GM10248 (cell line): ENCODE measurements around the gene POLR1E.

Experiments used
- CTCF ChIA-PET: fragments of 300-600 bp; sonication (Branson Sonifier 250); formaldehyde crosslinking; extraction: SDS; loops from one replicate; lab custom pipeline; 2021; ENCODE audit warnings: antibody characterized with exemption; lab: Yijun Ruan, JAX
- POLR2A ChIA-PET: fragments of 350-650 bp; sonication (Branson Sonifier 250); formaldehyde crosslinking; extraction: SDS; loops from one replicate; lab custom pipeline; 2020; ENCODE audit warnings: antibody characterized with exemption; lab: Yijun Ruan, JAX
- DNase-seq: peaks from one replicate; pipeline ENCODE4 v3.0.0; 2012; ENCODE audit errors: extremely low spot score
- TF ChIP-seq, protein P1 (sequence below): IDR thresholded peaks from 2 replicates; pipeline ENCODE4 v1.5.1; 2012; ENCODE audit warnings: mild to moderate bottlenecking, low read depth; ENCODE audit errors: extremely low read depth, missing control alignments, control extremely low read depth

POLR1E gene, protein sequence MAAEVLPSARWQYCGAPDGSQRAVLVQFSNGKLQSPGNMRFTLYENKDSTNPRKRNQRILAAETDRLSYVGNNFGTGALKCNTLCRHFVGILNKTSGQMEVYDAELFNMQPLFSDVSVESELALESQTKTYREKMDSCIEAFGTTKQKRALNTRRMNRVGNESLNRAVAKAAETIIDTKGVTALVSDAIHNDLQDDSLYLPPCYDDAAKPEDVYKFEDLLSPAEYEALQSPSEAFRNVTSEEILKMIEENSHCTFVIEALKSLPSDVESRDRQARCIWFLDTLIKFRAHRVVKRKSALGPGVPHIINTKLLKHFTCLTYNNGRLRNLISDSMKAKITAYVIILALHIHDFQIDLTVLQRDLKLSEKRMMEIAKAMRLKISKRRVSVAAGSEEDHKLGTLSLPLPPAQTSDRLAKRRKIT

DNA sequence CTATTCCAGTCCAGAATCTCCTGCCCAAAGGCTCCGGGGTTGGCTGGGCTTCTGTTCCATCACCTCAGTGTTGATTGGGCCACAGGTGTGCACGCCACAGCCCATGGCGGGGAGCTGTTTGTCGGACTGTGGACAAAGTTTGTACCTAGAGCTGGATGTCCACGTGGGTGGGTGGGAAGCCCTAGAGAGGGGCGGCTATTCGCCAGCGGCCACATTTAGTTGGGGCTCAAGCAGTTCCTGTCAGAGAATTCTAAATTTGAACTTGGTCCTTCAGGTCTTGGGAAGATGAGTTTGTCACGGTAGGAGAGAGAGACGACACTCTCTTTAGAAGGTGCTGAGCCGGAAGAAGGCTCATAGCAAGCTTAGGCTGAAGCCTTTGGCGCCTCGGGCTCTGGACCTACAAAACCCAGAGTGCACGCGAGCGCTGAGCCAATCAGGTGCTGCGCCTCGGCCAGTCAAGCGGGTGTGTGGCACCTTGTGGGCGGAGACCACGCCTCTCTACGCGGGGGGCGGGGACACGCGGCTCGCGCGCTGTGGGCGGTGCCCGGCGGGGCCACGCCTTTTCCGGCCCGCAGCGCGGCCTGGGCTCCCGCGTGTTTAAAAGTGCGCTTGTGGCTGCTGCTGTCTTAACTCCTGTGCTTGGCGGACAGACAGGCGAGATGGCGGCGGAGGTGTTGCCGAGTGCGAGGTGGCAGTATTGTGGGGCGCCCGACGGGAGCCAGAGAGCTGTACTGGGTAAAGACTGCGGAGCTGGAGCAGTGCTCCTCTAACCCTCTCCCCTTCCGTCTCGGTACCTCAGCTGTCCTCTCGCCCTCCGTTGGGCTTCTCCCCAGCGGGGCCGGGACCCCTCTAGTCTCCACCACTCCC is at the start of gene POLR1E:
Gene POLR1E (plus strand): TSS at position 560 of the 867 bp plus-strand sequence. CDS start 100 bp downstream, at position 660.
- CTCF ChIA-PET: interaction anchor here (0.8 to 1.5 kb wide), 5 partner anchors 9 to 757 kb away, joined by 3 to 5 read pairs (median 4); no protein-coding TSS in a partner anchor
- DNase-seq: peak; percentile 100
- TF ChIP-seq, protein P1, sequence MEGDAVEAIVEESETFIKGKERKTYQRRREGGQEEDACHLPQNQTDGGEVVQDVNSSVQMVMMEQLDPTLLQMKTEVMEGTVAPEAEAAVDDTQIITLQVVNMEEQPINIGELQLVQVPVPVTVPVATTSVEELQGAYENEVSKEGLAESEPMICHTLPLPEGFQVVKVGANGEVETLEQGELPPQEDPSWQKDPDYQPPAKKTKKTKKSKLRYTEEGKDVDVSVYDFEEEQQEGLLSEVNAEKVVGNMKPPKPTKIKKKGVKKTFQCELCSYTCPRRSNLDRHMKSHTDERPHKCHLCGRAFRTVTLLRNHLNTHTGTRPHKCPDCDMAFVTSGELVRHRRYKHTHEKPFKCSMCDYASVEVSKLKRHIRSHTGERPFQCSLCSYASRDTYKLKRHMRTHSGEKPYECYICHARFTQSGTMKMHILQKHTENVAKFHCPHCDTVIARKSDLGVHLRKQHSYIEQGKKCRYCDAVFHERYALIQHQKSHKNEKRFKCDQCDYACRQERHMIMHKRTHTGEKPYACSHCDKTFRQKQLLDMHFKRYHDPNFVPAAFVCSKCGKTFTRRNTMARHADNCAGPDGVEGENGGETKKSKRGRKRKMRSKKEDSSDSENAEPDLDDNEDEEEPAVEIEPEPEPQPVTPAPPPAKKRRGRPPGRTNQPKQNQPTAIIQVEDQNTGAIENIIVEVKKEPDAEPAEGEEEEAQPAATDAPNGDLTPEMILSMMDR: no peak
- POLR2A ChIA-PET: interaction anchor here (0.5 to 1.9 kb wide), 5 partner anchors 16 to 449 kb away, joined by 3 to 4 read pairs (median 3); no protein-coding TSS in a partner anchor

DNA sequence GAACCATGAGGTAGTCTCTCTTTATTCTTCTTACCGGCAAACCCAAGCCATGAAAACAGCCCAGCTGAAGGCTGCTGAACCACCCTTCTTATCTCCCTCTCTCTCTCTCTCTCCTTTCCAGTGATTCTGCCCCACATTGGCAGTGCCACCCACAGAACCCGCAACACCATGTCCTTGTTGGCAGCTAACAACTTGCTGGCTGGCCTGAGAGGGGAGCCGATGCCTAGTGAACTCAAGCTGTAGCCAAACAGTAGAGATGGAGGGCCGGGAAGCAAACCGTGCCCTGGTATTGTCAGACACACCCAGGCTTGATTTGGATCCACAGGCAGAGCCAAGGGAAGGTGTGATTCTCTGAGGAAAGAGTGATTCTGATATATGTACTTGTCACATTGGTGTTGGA is 49.2 kb upstream of the POLR1E start:
- ChIA-PET POLR2A (interaction anchor here (1.1 kb wide), 1 partner anchor 12 kb away, joined by 3 read pairs; no protein-coding TSS in a partner anchor), CTCF (interaction anchor here (1.7 kb wide), 1 partner anchor 9 kb away, joined by 3 read pairs; no protein-coding TSS in a partner anchor)
- TF ChIP-seq, protein P1: no peak
- DNase-seq: no peak

DNA sequence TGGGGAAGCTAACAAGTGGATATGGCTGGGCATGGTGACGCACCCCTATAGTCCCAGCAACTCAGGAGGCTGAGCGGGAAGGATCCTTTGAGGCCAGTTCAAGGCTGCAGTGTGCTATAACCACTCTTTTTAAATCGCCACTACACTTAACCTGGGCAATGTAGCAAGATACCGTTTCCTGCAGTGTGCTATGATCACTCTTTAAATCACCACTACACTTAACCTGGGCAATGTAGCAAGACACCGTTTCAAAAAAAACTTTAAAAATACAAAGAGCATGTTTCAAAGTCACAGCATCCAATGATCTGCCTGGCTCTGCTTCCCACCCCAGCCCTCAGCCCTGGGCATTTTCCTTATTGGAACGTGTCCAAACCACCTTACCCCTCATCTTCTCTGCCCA is 48.7 kb upstream of the POLR1E start:
- ChIA-PET CTCF (interaction anchor here (1.7 kb wide), 1 partner anchor 9 kb away, joined by 3 read pairs; no protein-coding TSS in a partner anchor), POLR2A (no interaction called here)
- DNase-seq: no peak
- TF ChIP-seq, protein P1: no peak

DNA sequence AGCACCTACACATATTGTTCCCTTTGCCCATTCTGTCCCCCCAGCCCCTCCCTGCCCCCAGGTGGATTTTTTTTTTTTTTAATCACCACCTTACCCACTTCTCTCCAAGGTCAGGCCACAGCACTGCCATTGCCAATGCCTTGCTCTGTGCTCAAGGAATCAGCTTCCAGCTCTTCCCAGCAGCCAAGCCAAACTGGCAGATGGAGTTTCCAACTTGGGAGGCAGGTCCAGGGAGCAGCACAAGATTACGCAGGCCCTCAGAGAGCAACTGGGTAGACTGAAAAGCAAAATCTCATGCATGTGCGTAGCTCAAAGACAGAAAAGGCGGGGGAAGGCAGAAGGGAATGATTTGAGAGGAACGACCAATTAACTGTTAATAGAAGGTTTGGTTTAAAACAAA is 48.1 kb upstream of the POLR1E start:
- CTCF ChIA-PET: interaction anchor here (1.2 kb wide), 1 partner anchor 10 kb away, joined by 3 read pairs; no protein-coding TSS in a partner anchor
- TF ChIP-seq, protein P1: no peak
- POLR2A ChIA-PET: interaction anchor here (0.7 kb wide), 1 partner anchor 70 kb away, joined by 4 read pairs; no protein-coding TSS in a partner anchor
- DNase-seq: no peak

DNA sequence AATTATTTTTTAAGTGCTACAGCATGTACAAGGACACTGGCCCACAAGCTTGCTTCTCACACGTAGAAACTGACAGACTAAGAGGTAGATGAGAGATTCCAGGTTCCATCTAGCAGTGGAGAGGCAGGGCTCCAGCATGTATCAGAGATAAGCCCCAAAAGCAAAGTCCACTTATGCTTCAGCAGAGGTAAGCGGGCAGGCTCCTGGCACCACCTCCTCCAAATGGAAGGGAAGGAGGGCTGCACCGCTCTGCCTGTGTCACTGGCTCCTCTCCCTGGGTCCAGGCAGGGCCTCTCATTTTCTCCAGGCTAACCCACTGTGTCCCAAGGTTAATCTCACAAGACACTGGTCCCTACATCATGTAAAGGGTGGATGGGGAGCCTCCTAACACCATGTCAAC is 47.4 kb upstream of the POLR1E start:
- POLR2A ChIA-PET: no interaction called here
- no peak for DNase-seq
- TF ChIP-seq, protein P1: no peak
- CTCF ChIA-PET: interaction anchor here (1.2 to 5.9 kb wide), 2 partner anchors 9 to 24 kb away, joined by 3 to 15 read pairs; no protein-coding TSS in a partner anchor
